Measurements from ENCODE around the gene ZNF419.

The ZNF419 gene

DNA sequence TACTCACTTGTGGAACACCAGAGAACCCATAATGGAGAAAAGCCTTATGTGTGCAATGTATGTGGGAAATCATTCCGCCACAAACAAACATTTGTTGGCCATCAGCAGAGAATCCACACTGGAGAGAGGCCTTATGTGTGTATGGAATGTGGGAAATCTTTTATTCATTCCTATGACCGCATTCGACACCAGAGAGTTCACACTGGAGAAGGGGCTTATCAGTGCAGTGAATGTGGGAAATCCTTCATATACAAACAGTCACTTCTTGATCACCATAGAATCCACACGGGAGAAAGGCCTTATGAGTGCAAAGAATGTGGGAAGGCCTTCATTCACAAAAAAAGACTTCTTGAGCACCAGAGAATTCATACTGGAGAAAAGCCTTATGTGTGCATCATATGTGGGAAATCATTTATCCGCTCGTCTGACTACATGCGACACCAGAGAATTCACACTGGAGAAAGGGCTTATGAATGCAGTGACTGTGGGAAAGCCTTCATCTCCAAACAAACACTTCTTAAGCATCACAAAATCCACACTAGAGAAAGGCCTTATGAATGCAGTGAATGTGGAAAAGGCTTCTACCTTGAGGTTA is 50.5 kb downstream of the ZNF419 start:
- DNase-seq = no peak
